Muscle of leg (tissue), 11 donors: Measurements from ENCODE around the gene PTGFRN. TPM values are rescaled to one million over a fixed set of nuclear protein-coding genes. Genes with fewer than 3 reads are reported as not detected.

Experiments used
- DNase-seq: peaks from one replicate; pipeline ENCODE4 v3.0.0; 2013
- H3K27ac ChIP-seq: one replicate; pipeline ENCODE4 v1.5.1; 2013; ENCODE audit warnings: mild to moderate bottlenecking, low read length, control low read depth
- H3K27me3 ChIP-seq: one replicate; pipeline ENCODE4 v1.6.1; 2013; ENCODE audit warnings: low read length; ENCODE audit not compliant: control insufficient read depth, insufficient read depth
- H3K36me3 ChIP-seq: one replicate; pipeline ENCODE4 v1.6.1; 2013; ENCODE audit warnings: low read length; ENCODE audit not compliant: control insufficient read depth, insufficient read depth
- H3K4me1 ChIP-seq: one replicate; pipeline ENCODE4 v1.6.1; 2013; ENCODE audit warnings: low read length; ENCODE audit not compliant: control insufficient read depth, insufficient read depth
- H3K4me3 ChIP-seq: one replicate; pipeline ENCODE4 v1.5.1; 2013; ENCODE audit warnings: low read length, control low read depth
- H3K9me3 ChIP-seq: replicated peaks from 2 replicates; pipeline ENCODE4 v1.6.1; 2013; ENCODE audit warnings: low read depth, low read length; ENCODE audit not compliant: control insufficient read depth
- WGBS: methylation state at CpG from one replicate; pipeline ENCODE4 v1.1.5; 2013; ENCODE audit warnings: missing lambda C conversion rate; ENCODE audit not compliant: insufficient coverage; 5-methylcytosine and 5-hydroxymethylcytosine counted together
- polyA plus RNA-seq, 8 donors: library from polyadenylated mRNA; unstranded; fragments of 120-200 nt; gene quantifications; one replicate each; pipeline versions ENCODE4 v1.2.1 to v1.2.3, GENCODE V29; 2013; ENCODE audit warnings: inconsistent platforms in 1 of 8, low replicate concordance in 1 of 8; ENCODE audit not compliant: insufficient read length in 8 of 8, insufficient read depth in 1 of 8
- total RNA-seq: library from RNA; stranded (reverse); fragments of 120-200 nt; gene quantifications from one replicate; pipeline ENCODE4 v1.2.4, GENCODE V29; 2013

PTGFRN gene
- total and polyA plus RNA-seq, 9 donors, result 74.1 to 157 (median 127) TPM

GRCh38 chr1:116984406-116985160 lies 74.9 kb downstream of the PTGFRN start:
- Histone ChIP-seq H3K4me1 (peaks cover 49% of the 10 kb centered on the region), H3K9me3 (no peaks in the 10 kb centered on the region), H3K27ac (peak overlapping the region; percentile 66), H3K27me3 (no peaks in the 10 kb centered on the region), H3K4me3 (no peak overlapping the region), H3K36me3 (peaks cover 18% of the 10 kb centered on the region)
- 83% methylated on average over 13 of the region's 14 CpGs for WGBS
- DNase-seq, result peak; percentile 39

GRCh38 chr1:116986421-116987255 lies 76.9 kb downstream of the PTGFRN start:
- Histone ChIP-seq H3K36me3 (peaks cover 19% of the 10 kb centered on the region), H3K27ac (no peak overlapping the region), H3K27me3 (no peaks in the 10 kb centered on the region), H3K4me1 (peaks cover 60% of the 10 kb centered on the region), H3K9me3 (no peaks in the 10 kb centered on the region), H3K4me3 (no peak overlapping the region)
- DNase-seq, result no peak
- WGBS, result 86% methylated on average over 8 of the region's 29 CpGs

- no peaks in the 10 kb centered on the region for H3K27me3 ChIP-seq
- H3K4me1 ChIP-seq, result peaks cover 61% of the 10 kb centered on the region
- no peaks in the 10 kb centered on the region for H3K9me3 ChIP-seq
- peaks cover 23% of the 10 kb centered on the region for H3K36me3 ChIP-seq
- no peak overlapping the region for H3K27ac ChIP-seq
- WGBS, result 66% methylated on average over 8 of the region's 11 CpGs
- no peak overlapping the region for H3K4me3 ChIP-seq
- DNase-seq, result no peak
Observed at GRCh38 chr1:116987256-116987555, 77.5 kb downstream of the PTGFRN start.

- Histone ChIP-seq H3K27me3 (no peaks in the 10 kb centered on the region), H3K36me3 (peaks cover 23% of the 10 kb centered on the region), H3K9me3 (no peaks in the 10 kb centered on the region), H3K4me3 (no peak overlapping the region), H3K4me1 (peaks cover 51% of the 10 kb centered on the region), H3K27ac (no peak overlapping the region)
- DNase-seq, result no peak
- 93% methylated on average over 3 of the region's 7 CpGs for WGBS
Observed at GRCh38 chr1:116988248-116988647, 78.5 kb downstream of the PTGFRN start.

GRCh38 chr1:116988908-116989307 lies 79.2 kb downstream of the PTGFRN start:
- Histone ChIP-seq H3K27me3 (no peaks in the 10 kb centered on the region), H3K27ac (peak overlapping the region; percentile 79), H3K9me3 (no peaks in the 10 kb centered on the region), H3K4me1 (peaks cover 51% of the 10 kb centered on the region), H3K4me3 (no peak overlapping the region), H3K36me3 (peaks cover 23% of the 10 kb centered on the region)
- DNase-seq, result no peak
- no CpG with 5 or more reads among the region's 2 CpGs for WGBS

- Histone ChIP-seq H3K27me3 (no peaks in the 10 kb centered on the region), H3K27ac (peak overlapping the region; percentile 79), H3K9me3 (no peaks in the 10 kb centered on the region), H3K4me1 (peaks cover 42% of the 10 kb centered on the region), H3K36me3 (peaks cover 18% of the 10 kb centered on the region), H3K4me3 (no peak overlapping the region)
- WGBS, result 27% methylated on average over 2 of the region's 5 CpGs
- peak; percentile 89 for DNase-seq
Observed at GRCh38 chr1:116989835-116990234, 80.1 kb downstream of the PTGFRN start.

GRCh38 chr1:116990612-116991151 lies 81.0 kb downstream of the PTGFRN start:
- WGBS, result 45% methylated on average over 8 of the region's 12 CpGs

GRCh38 chr1:116991171-116991845 lies 81.6 kb downstream of the PTGFRN start:
- Histone ChIP-seq H3K4me1 (peaks cover 37% of the 10 kb centered on the region), H3K27ac (peak overlapping the region; percentile 79), H3K4me3 (no peak overlapping the region), H3K9me3 (no peaks in the 10 kb centered on the region), H3K36me3 (peaks cover 14% of the 10 kb centered on the region), H3K27me3 (no peaks in the 10 kb centered on the region)
- WGBS, result 91% methylated on average over 2 of the region's 2 CpGs
- DNase-seq, result peak; percentile 36

More at GRCh38 chr1:116990612-116991151, 81.0 kb downstream of the PTGFRN start:
- H3K9me3 ChIP-seq, result no peaks in the 10 kb centered on the region
- DNase-seq, result peak; percentile 96
- no peaks in the 10 kb centered on the region for H3K27me3 ChIP-seq
- H3K27ac ChIP-seq, result peak overlapping the region; percentile 79
- H3K4me3 ChIP-seq, result no peak overlapping the region
- peaks cover 38% of the 10 kb centered on the region for H3K4me1 ChIP-seq
- H3K36me3 ChIP-seq, result peaks cover 14% of the 10 kb centered on the region

- peaks cover 8% of the 10 kb centered on the region for H3K36me3 ChIP-seq
- peaks cover 33% of the 10 kb centered on the region for H3K4me1 ChIP-seq
- no peak for DNase-seq
- H3K9me3 ChIP-seq, result no peaks in the 10 kb centered on the region
- WGBS, result no CpG with 5 or more reads among the region's 1 CpG
- no peaks in the 10 kb centered on the region for H3K27me3 ChIP-seq
- no peak overlapping the region for H3K27ac ChIP-seq
- H3K4me3 ChIP-seq, result no peak overlapping the region
Observed at GRCh38 chr1:116991918-116992317, 82.2 kb downstream of the PTGFRN start.

GRCh38 chr1:116993286-116993685 lies 83.6 kb downstream of the PTGFRN start:
- DNase-seq, result no peak
- Histone ChIP-seq H3K4me1 (peaks cover 33% of the 10 kb centered on the region), H3K4me3 (no peak overlapping the region), H3K27me3 (no peaks in the 10 kb centered on the region), H3K27ac (no peak overlapping the region), H3K36me3 (peaks cover 10% of the 10 kb centered on the region), H3K9me3 (no peaks in the 10 kb centered on the region)
- WGBS, result no CpG with 5 or more reads among the region's 7 CpGs
